ENCODE results near the gene DNAH9.

- no peak for TF ChIP-seq CTCF (IDR thresholded peaks at IDR 0.05)
- no peak for TF ChIP-seq REST (IDR thresholded peaks at IDR 0.05)
- TF ChIP-seq POLR2A (IDR thresholded peaks at IDR 0.05; ENCODE audit: low read length): no peak
- TF ChIP-seq SMC3 (IDR thresholded peaks at IDR 0.05): no peak
- TF ChIP-seq HDAC2 (IDR thresholded peaks at IDR 0.05): no peak
- TF ChIP-seq ESRRA (IDR thresholded peaks at IDR 0.05; ENCODE audit: borderline replicate concordance, low read length): no peak
- TF ChIP-seq RFX5 (IDR thresholded peaks at IDR 0.05): no peak
Observed at GRCh38 chr17:11840831-11841230, 242.6 kb downstream of the DNAH9 start.
